GM21576 (cell line): ENCODE measurements around the gene KCNQ1OT1.

ENCODE experiments used
- ATAC-seq: cut with Tn5 transposase; IDR thresholded peaks from one replicate; pipeline ENCODE4 v1.9.1; 2021; ENCODE audit warnings: mild to moderate bottlenecking, moderate library complexity; ENCODE audit not compliant: unreplicated experiment

The KCNQ1OT1 gene

GRCh38 chr11:2584812-2585565 is 114.8 kb downstream of the KCNQ1OT1 start:
- no peak for ATAC-seq

GRCh38 chr11:2584434-2584811 is 115.4 kb downstream of the KCNQ1OT1 start:
- no peak for ATAC-seq

DNA sequence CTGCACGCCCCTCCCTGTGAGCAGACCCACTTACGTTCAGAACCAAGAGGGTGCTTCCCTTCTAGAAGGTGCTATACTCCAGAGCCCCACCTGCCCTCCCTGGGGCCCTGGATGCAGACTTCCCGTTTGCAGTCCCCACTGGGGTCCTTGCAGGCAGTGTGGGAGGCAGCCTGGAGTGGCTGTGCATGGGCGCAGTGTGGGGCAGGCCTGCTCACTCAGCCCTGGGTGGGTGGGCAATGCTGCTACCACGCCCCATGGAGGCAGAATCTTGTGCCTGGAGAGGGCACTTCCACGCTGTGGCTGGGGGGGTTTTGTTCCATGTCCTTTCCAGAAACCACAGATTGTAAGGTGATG is 116.2 kb downstream of the KCNQ1OT1 start:
- no peak for ATAC-seq

GRCh38 chr11:2582946-2583604 is 116.7 kb downstream of the KCNQ1OT1 start:
- no peak for ATAC-seq

- no peak for ATAC-seq
Measured at GRCh38 chr11:2582351-2582945, 117.3 kb downstream of the KCNQ1OT1 start.

- no peak for ATAC-seq
Measured at GRCh38 chr11:2581931-2582350, 117.9 kb downstream of the KCNQ1OT1 start.

DNA sequence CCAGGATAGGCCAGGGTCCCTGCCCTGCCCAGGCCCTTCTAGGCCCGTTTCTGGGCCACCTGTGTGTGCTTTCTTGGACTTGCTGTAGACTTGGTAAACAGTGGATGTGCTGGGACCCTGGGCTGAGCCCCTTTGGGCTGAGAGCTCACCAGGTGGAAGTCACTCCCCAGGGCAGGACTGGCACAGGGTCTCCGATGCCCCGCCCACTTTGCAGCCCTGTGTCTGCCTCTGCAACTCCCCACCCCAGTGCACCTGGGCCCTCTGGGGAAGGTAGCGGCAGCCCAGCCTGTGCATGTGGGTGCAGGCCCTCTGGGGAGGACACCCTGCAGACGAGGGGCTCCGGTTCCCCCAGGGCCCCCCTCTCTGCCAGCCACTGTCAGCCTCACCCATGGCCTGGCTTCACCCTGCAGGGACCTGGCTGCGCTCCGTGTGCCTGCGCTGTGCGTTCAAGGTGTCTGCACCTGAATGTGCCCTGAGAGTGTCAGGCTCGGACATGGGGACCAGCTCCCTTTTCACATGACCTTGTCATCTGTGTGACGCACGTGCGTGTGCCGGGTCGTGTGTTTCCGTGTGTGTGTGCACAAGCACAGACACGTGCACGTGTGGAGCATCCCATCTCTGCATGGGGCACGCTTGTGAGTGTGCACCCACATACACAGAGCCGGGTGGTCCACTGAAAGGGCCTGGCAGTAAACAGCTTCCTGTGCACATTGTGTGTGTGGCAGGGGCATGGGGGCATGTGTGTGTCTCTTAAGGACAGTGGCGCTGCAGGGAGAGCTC is 118.5 kb downstream of the KCNQ1OT1 start:
- ATAC-seq: no peak

DNA sequence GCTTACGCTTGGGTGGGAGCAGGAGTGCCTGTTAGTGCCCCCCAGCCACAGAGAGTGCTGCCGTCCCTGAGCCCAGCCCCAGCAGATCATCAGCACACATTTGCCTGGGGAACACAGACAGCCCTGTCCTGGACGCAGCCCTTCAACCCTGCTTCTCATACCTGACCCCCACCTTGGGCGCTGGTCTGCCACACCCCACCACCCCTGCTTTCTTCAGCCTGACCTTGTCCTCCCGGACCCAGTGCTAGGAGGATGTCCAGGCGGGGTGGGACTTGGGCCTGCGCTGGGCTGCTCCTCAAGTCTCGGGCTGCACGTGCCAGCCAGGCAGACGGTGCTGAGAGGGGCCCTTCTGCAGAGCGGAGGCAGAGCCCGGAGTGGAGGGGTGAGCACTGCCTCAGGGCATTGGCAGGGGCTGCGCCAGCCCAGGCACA is 119.2 kb downstream of the KCNQ1OT1 start:
- ATAC-seq: no peak

DNA sequence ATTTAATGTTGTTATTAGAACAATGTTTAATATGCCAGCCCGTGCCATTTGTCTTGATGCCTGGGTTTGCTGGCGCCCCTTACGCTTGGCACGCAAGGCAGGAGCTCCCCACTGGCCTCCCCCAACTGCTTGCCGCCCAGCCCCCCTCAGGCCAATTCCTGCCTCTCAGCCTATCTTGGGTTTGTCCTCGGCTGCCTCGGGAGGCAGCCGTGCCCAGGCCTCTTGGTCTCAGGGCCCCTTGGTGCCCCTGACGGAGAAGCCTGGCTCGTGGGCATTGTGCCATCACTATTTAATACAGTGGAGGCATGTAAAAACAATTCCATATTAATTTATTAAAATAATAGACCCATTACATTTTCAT is 119.8 kb downstream of the KCNQ1OT1 start:
- no peak for ATAC-seq

GRCh38 chr11:2579315-2580060 is 120.3 kb downstream of the KCNQ1OT1 start:
- no peak for ATAC-seq

GRCh38 chr11:2578929-2579270 is 120.9 kb downstream of the KCNQ1OT1 start:
- no peak for ATAC-seq

GRCh38 chr11:2577991-2578928 is 121.5 kb downstream of the KCNQ1OT1 start:
- ATAC-seq: no peak

DNA sequence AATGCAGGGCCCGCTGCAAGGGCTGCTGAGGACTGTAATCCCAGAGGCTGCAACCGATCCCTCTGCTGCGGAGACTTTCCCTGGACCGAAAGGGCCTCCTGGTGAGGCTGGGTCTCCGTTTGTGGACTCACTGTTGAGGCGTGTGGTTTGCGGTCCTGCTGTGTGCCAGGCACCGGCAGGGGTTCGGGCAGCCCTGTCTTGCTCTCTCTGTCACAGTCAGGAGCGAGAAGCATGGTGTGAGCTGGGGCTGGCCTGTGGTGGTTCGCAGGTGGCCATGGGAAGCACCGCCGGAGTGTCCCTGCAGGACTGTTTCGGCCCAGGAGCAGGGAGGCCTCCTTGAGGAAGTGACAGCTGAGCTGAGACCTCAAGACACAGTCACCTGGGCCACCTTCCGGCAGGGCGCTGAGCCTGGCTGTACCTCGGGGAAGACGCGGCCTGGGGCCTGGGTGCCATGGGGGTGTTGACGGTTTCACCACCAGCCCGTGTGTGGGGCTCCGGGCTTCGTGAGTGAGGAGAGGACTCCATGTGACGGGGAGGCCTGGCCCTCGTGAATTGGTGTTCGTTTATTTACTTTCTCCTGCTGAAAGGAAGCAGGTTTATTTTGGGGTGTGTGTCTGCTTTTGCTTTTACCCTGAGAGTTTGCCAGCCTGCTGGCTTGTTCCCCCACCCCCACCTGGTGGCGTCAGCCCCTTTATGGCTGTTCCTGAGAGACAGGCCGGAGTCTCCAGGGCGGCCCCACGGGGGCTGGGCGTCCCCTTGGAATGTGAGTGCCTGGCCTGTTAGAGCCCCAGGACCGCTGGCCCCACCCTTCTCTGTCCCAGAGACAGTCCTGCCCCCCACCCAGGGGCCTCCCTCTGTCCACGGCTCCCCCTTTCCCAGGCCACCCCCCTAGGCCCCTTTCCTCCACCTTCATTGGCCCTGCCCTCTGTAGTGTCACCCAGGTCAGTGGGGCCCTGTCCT is 122.5 kb downstream of the KCNQ1OT1 start:
- ATAC-seq: no peak

GRCh38 chr11:2576549-2576948 is 123.2 kb downstream of the KCNQ1OT1 start:
- ATAC-seq: no peak

- no peak for ATAC-seq
Measured at GRCh38 chr11:2576111-2576510, 123.7 kb downstream of the KCNQ1OT1 start.

DNA sequence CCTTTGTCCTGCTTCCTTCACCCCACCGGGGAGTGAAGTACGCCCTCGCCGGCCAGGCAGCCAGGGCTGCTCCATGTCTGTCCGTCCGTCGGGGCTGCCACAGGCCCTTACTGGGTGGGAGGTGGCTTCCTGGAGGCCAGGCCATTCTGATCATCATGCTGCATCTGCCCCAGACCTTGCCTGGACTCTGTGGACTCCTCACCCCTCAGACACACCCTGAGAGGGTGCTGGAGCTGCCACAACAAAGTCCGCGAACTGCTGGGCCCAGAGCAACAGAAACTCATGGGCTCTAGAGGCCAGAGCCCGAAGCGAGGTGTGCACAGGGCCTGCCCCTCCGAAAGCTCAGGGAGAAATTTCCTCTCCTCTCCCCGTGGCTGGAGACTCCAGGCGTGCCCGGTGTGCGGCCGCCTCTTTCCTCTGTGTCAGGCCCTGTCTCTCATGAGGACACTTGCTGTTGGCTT is 124.2 kb downstream of the KCNQ1OT1 start:
- no peak for ATAC-seq

- ATAC-seq: no peak
Measured at GRCh38 chr11:2574553-2575535, 125.0 kb downstream of the KCNQ1OT1 start.
